ENCODE measurements around the gene TLE6. TPM values are rescaled to one million over a fixed set of nuclear protein-coding genes. Genes with fewer than 3 reads are reported as not detected.
A peak's percentile ranks its signal among the peaks of the same experiment; 100 is the strongest.

TLE6 gene
- total and polyA plus RNA-seq, 2 of the 13 experiments (the other 11 are each of a cell fraction or from before 2014, with no cell fraction given): 0.24 to 5.5 TPM

DNA sequence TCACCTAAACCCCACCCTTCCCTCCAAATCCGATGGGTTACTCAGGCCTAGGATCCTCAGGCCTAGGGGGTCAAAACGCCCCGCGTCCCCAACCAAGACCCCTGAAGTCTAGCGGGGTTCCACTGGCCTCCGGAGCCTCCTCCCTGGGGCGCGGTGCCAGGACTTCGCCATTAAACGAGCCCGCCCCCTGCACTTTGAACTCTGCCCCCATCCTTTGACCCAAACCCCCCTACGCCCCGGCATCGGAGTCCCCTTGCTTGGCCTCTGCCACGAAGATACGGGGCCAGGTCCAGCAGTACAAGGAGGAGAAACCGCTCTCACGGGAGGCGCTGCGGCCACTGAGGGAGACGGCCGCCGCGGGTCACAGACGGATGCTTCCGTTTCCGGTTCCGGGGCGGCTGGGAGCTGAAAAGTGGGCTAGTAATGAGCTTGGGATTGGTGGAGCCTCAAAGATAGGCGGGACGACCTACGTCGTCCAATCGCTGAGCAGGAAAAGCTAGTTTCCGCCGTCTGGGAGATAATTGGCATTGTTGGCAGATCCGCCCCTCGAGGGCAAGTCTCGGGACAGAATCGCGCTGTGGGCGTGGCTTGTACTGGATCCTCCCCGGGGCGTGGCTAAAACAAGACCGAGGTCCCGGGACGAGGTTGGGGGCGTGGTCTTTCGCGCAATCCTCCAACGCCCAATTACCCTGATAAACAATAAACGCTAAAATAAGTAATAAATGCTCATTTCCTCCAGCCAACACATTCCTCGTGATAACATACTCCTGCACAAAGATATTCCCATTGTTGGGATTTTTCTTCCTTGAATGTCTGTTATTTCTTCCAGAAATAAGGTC is 26.9 kb upstream of the TLE6 start (continued):
- TF ChIP-seq, protein P1, sequence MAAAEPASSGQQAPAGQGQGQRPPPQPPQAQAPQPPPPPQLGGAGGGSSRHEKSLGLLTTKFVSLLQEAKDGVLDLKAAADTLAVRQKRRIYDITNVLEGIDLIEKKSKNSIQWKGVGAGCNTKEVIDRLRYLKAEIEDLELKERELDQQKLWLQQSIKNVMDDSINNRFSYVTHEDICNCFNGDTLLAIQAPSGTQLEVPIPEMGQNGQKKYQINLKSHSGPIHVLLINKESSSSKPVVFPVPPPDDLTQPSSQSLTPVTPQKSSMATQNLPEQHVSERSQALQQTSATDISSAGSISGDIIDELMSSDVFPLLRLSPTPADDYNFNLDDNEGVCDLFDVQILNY (CRISPR knock-in tag; conservative IDR thresholded peaks at IDR 0.05): no peak
- TF ChIP-seq, protein P2, sequence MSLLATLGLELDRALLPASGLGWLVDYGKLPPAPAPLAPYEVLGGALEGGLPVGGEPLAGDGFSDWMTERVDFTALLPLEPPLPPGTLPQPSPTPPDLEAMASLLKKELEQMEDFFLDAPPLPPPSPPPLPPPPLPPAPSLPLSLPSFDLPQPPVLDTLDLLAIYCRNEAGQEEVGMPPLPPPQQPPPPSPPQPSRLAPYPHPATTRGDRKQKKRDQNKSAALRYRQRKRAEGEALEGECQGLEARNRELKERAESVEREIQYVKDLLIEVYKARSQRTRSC (CRISPR knock-in tag; IDR thresholded peaks at IDR 0.05; ENCODE audit: low read depth): no peak
- no peak for TF ChIP-seq ZKSCAN8 (CRISPR knock-in tag; IDR thresholded peaks at IDR 0.05; ENCODE audit: borderline replicate concordance)
- TF ChIP-seq SATB2 (CRISPR knock-in tag; IDR thresholded peaks at IDR 0.05): 0 out of 2 replicates have a peak, but pooled peaks have one; percentile 48
- TF ChIP-seq, protein P3, sequence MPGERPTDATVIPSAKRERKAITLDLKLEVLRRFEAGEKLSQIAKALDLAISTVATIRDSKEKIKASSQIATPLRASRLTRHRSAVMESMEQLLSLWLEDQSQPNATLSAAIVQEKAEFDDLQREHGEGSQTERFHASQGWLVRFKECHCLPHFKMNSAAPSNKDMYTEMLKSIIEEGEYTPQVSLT (CRISPR knock-in tag; IDR thresholded peaks at IDR 0.05; ENCODE audit: borderline replicate concordance, low read depth): no peak
- peak; percentile 93 for TF ChIP-seq SP2 (CRISPR knock-in tag; IDR thresholded peaks at IDR 0.05)
- TF ChIP-seq ZNF616 (CRISPR knock-in tag; IDR thresholded peaks at IDR 0.05; ENCODE audit: low read depth): no peak
- TF ChIP-seq STAT5B (CRISPR knock-in tag; IDR thresholded peaks at IDR 0.05): no peak
- peak; percentile 5; the same call in 1 of the 2 replicates for TF ChIP-seq SOX5 (CRISPR knock-in tag; IDR thresholded peaks at IDR 0.05; ENCODE audit: borderline replicate concordance)
- peak; percentile 65 for TF ChIP-seq SRSF1 (optimal IDR thresholded peaks at IDR 0.05; ENCODE audit: low read depth, low read length)
- peak; percentile 61; the same call in 1 of the 2 replicates for TF ChIP-seq NFKB2 (CRISPR knock-in tag; IDR thresholded peaks at IDR 0.05; ENCODE audit: borderline replicate concordance)
- peak; percentile 40; the same call in 1 of the 2 replicates for TF ChIP-seq MIXL1 (CRISPR knock-in tag; IDR thresholded peaks at IDR 0.05)
- TF ChIP-seq, protein P4, sequence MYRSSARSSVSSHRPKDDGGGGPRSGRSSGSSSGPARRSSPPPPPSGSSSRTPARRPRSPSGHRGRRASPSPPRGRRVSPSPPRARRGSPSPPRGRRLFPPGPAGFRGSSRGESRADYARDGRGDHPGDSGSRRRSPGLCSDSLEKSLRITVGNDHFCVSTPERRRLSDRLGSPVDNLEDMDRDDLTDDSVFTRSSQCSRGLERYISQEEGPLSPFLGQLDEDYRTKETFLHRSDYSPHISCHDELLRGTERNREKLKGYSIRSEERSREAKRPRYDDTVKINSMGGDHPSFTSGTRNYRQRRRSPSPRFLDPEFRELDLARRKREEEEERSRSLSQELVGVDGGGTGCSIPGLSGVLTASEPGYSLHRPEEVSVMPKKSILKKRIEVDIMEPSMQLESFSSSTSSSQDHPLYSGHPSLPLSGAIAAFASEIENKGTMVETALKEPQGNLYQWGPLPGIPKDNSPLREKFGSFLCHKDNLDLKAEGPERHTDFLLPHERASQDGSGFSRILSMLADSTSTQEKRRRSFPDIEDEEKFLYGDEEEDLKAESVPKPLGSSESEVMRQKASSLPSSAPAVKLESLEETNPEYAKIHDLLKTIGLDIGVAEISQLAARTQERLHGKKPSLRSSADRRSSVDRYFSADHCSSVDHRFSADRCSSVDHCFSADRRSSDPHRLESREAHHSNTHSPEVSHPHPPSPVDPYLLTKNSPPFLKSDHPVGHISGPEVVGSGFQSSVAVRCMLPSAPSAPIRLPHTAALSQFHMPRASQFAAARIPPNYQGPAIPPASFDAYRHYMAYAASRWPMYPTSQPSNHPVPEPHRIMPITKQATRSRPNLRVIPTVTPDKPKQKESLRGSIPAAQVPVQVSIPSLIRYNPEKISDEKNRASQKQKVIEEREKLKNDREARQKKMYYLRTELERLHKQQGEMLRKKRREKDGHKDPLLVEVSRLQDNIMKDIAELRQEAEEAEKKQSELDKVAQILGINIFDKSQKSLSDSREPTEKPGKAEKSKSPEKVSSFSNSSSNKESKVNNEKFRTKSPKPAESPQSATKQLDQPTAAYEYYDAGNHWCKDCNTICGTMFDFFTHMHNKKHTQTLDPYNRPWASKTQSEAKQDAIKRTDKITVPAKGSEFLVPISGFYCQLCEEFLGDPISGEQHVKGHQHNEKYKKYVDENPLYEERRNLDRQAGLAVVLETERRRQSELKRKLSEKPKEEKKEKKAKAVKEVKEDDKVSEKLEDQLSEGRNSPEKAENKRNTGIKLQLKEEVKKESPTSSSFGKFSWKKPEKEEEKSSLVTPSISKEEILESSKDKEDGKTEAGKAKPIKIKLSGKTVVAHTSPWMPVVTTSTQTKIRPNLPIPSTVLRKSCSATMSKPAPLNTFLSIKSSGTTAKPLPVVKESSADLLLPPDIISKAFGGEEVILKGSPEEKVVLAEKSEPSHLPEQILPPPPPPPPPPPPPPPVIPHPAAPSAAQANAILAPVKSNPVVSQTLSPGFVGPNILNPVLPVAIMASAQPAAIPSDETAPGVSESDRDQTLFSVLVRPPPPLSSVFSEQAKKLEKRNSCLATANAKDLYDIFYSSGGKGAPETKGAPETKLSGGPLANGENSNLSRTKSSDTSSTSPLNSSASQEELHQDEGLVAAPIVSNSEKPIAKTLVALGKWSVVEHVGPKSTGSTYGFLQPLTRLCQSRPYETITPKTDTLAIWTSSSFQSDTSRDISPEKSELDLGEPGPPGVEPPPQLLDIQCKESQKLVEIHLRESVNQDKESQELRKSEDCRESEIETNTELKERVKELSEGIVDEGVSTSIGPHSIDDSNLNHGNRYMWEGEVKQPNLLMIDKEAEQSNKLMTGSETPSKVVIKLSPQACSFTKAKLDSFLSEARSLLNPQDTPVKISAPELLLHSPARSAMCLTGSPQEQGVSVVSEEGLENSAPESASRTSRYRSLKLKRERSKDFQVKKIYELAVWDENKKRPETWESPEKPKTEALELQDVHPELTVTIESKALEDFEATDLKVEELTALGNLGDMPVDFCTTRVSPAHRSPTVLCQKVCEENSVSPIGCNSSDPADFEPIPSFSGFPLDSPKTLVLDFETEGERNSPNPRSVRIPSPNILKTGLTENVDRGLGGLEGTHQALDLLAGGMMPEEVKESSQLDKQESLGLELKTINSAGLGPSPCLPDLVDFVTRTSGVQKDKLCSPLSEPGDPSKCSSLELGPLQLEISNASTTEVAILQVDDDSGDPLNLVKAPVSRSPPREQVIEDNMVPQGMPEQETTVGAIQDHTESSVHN (CRISPR knock-in tag; IDR thresholded peaks at IDR 0.05): no peak
- TF ChIP-seq RBM22 (optimal IDR thresholded peaks at IDR 0.05; ENCODE audit: low read length): no peak
- TF ChIP-seq, protein P5, sequence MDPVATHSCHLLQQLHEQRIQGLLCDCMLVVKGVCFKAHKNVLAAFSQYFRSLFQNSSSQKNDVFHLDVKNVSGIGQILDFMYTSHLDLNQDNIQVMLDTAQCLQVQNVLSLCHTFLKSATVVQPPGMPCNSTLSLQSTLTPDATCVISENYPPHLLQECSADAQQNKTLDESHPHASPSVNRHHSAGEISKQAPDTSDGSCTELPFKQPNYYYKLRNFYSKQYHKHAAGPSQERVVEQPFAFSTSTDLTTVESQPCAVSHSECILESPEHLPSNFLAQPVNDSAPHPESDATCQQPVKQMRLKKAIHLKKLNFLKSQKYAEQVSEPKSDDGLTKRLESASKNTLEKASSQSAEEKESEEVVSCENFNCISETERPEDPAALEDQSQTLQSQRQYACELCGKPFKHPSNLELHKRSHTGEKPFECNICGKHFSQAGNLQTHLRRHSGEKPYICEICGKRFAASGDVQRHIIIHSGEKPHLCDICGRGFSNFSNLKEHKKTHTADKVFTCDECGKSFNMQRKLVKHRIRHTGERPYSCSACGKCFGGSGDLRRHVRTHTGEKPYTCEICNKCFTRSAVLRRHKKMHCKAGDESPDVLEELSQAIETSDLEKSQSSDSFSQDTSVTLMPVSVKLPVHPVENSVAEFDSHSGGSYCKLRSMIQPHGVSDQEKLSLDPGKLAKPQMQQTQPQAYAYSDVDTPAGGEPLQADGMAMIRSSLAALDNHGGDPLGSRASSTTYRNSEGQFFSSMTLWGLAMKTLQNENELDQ (CRISPR knock-in tag; IDR thresholded peaks at IDR 0.05; ENCODE audit: borderline replicate concordance): no peak
- no peak for TF ChIP-seq EHMT2 (IDR thresholded peaks at IDR 0.05; ENCODE audit: borderline replicate concordance, low read depth, low read length)

Measured in HepG2 (cell line).